Muscle layer of colon (tissue), 2 donors: ENCODE measurements around the gene OR6C74.

Experiments used
- H3K27ac ChIP-seq: one replicate; pipeline ENCODE4 v1.7.0; 2013; ENCODE audit warnings: low read depth, mild to moderate bottlenecking, low read length, moderate library complexity
- H3K27me3 ChIP-seq, 2 donors: one replicate each; pipeline ENCODE4 v1.7.0; 2013; ENCODE audit warnings: low read length in 2 of 2, mild to moderate bottlenecking in 2 of 2; ENCODE audit not compliant: insufficient read depth in 2 of 2, control insufficient read depth in 1 of 2
- H3K36me3 ChIP-seq: one replicate; pipeline ENCODE4 v1.7.0; 2013; ENCODE audit warnings: mild to moderate bottlenecking, low read length; ENCODE audit not compliant: insufficient read depth
- H3K4me1 ChIP-seq: one replicate; pipeline ENCODE4 v1.7.0; 2013; ENCODE audit warnings: mild to moderate bottlenecking, low read length; ENCODE audit not compliant: insufficient read depth
- H3K4me3 ChIP-seq, 2 donors: one replicate each; pipeline ENCODE4 v1.7.0; 2013; ENCODE audit warnings: low read length in 2 of 2, low read depth in 1 of 2, mild to moderate bottlenecking in 1 of 2, moderate library complexity in 1 of 2
- H3K9ac ChIP-seq: one replicate; pipeline ENCODE4 v1.7.0; 2013; ENCODE audit warnings: low read length
- H3K9me3 ChIP-seq: one replicate; pipeline ENCODE4 v1.7.0; 2013; ENCODE audit warnings: mild to moderate bottlenecking, low read length
- donor health status: abdominal sarcoma.
- donor health status: Adenocarcinoma of cecum.

OR6C74 gene

DNA sequence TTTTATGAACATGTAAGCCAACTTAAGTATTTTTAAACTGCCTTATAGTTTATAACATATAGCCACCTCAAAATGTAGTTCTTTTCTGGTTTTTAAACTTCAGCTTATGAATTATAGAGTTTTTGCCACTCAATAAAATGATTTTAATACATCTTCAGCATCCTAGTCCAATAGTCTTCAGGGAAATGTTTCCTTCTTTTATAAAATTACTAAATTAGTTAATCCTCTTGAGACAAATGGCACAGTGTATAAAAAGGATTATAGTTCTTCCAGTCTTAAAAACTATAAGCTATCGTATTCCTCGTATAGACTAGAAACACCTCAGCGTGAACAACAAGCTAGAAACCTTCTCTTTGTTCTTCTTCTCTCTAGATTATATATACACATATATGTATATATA is at the start of gene OR6C74:
Gene OR6C74 (plus strand): TSS at position 301 of the 400 bp plus-strand sequence. CDS start 2,679 bp downstream, outside the sequence.
- H3K36me3 ChIP-seq, result no peaks in the 10 kb centered on the region
- H3K4me3 ChIP-seq, result no peak within 1 kb of the TSS

GRCh38 chr12:55220725-55221124 is 23.7 kb upstream of the OR6C74 start, which contains the start of gene OR10A7:
TSS of gene OR10A7 (plus strand) at chr12:55221025. CDS start at chr12:55221025, 0 bp downstream.
- Histone ChIP-seq H3K4me1 (no peaks in the 10 kb centered on the region), H3K36me3 (no peaks in the 10 kb centered on the region), H3K9me3 (no peaks in the 10 kb centered on the region), H3K9ac (no peak within 1 kb of the TSS), H3K27ac (no peak within 1 kb of the TSS), H3K27me3 (no peaks in the 10 kb centered on the region), H3K4me3 (no peak within 1 kb of the TSS)

More for the DNA sequence above, at the start of gene OR6C74:
- Histone ChIP-seq H3K27me3 (no peaks in the 10 kb centered on the region), H3K9ac (no peak within 1 kb of the TSS), H3K27ac (no peak within 1 kb of the TSS), H3K4me1 (no peaks in the 10 kb centered on the region), H3K9me3 (no peaks in the 10 kb centered on the region)

DNA sequence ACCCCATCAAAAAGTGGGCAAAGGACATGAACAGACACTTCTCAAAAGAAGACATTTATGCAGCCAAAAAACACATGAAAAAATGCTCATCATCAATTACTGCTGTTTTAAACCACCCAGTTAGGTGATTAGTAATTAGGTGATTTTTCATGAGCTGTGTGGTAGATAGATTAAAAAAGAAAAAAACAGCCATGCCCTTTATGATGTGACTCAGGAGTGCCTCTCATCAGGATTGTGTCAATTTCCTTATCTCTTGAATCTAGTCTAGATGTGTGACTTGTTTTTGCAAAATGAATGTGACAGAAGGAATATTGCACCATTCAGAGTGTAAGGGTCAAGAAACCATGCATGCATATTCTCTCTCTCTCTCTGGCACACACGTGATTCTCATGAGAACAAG is 17.9 kb upstream of the OR6C74 start:
- no peak overlapping the region for H3K4me3 ChIP-seq
- no peak overlapping the region for H3K27ac ChIP-seq
- no peaks in the 10 kb centered on the region for H3K4me1 ChIP-seq
- H3K9me3 ChIP-seq, result no peaks in the 10 kb centered on the region
- H3K9ac ChIP-seq, result no peak overlapping the region
- H3K27me3 ChIP-seq, result no peaks in the 10 kb centered on the region
- H3K36me3 ChIP-seq, result no peaks in the 10 kb centered on the region

- Histone ChIP-seq H3K4me3 (no peak overlapping the region), H3K9me3 (no peaks in the 10 kb centered on the region), H3K4me1 (no peaks in the 10 kb centered on the region), H3K36me3 (no peaks in the 10 kb centered on the region), H3K9ac (no peak overlapping the region), H3K27me3 (no peaks in the 10 kb centered on the region), H3K27ac (no peak overlapping the region)
Measured at GRCh38 chr12:55227643-55228042, 16.8 kb upstream of the OR6C74 start.

DNA sequence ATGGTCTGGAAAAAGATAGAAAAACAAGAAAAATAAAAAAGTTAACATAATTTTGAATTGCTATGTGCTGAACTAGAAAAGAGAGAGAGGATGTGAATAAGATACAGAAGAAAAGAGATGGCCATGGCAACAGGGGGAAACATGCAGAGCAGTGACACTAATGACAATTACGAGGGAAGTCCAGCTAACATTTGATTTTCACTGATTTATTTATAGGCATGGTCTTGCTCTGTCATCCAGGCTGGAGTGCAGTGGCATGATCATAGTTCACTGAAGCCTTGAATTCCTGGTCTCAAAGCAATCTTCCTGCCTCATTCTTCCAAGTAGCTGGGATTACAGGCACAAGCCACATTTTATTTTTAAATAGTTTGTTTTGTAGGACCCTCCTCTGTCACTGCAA is 1.8 kb downstream of the OR6C74 start:
- Histone ChIP-seq H3K9me3 (no peaks in the 10 kb centered on the region), H3K36me3 (no peaks in the 10 kb centered on the region), H3K9ac (no peak overlapping the region), H3K27me3 (no peaks in the 10 kb centered on the region), H3K27ac (no peak overlapping the region), H3K4me1 (no peaks in the 10 kb centered on the region), H3K4me3 (no peak overlapping the region)

- no peak overlapping the region for H3K4me3 ChIP-seq
- no peaks in the 10 kb centered on the region for H3K4me1 ChIP-seq
- H3K27ac ChIP-seq, result no peak overlapping the region
- H3K9ac ChIP-seq, result no peak overlapping the region
- H3K36me3 ChIP-seq, result no peaks in the 10 kb centered on the region
- H3K9me3 ChIP-seq, result no peaks in the 10 kb centered on the region
- no peaks in the 10 kb centered on the region for H3K27me3 ChIP-seq
Measured at GRCh38 chr12:55250944-55251343, 6.5 kb downstream of the OR6C74 start.

GRCh38 chr12:55253281-55253680 is 8.9 kb downstream of the OR6C74 start:
- Histone ChIP-seq H3K36me3 (no peaks in the 10 kb centered on the region), H3K9ac (no peak overlapping the region), H3K27ac (no peak overlapping the region), H3K27me3 (no peaks in the 10 kb centered on the region), H3K9me3 (no peaks in the 10 kb centered on the region), H3K4me3 (no peak overlapping the region), H3K4me1 (no peaks in the 10 kb centered on the region)

- Histone ChIP-seq H3K4me3 (no peak overlapping the region), H3K27ac (no peak overlapping the region), H3K9ac (no peak overlapping the region), H3K4me1 (no peaks in the 10 kb centered on the region), H3K9me3 (no peaks in the 10 kb centered on the region), H3K27me3 (no peaks in the 10 kb centered on the region), H3K36me3 (no peaks in the 10 kb centered on the region)
Measured at GRCh38 chr12:55256831-55257230, 12.4 kb downstream of the OR6C74 start.

- Histone ChIP-seq H3K27ac (no peak overlapping the region), H3K4me1 (no peaks in the 10 kb centered on the region), H3K9ac (no peak overlapping the region), H3K36me3 (no peaks in the 10 kb centered on the region), H3K27me3 (no peaks in the 10 kb centered on the region), H3K4me3 (no peak overlapping the region), H3K9me3 (no peaks in the 10 kb centered on the region)
Measured at GRCh38 chr12:55258303-55258702, 13.9 kb downstream of the OR6C74 start.

GRCh38 chr12:55280991-55281390 is 36.6 kb downstream of the OR6C74 start:
- Histone ChIP-seq H3K4me3 (no peak overlapping the region), H3K9ac (no peak overlapping the region), H3K9me3 (no peaks in the 10 kb centered on the region), H3K4me1 (no peaks in the 10 kb centered on the region), H3K36me3 (no peaks in the 10 kb centered on the region), H3K27me3 (no peaks in the 10 kb centered on the region), H3K27ac (no peak overlapping the region)

DNA sequence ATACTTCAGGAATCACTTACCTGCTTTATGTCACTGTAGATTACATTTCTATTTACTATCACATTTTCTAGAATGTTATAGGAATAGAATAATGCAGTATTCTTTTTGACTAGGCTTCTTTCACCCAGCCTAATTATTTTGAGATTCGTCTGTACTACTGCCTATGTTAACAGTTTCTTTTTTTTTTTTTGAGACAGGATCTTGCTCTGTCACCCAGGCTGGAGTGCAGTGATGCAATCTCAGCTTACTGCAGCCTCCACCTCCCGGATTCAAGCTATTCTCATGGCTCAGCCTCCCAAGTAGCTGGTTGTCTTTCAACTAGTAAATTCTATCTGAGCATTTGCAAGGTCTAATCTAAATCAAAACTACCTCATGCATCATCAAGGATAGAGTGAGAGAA is 45.6 kb downstream of the OR6C74 start:
- no peaks in the 10 kb centered on the region for H3K27me3 ChIP-seq
- H3K27ac ChIP-seq, result no peak overlapping the region

More for the DNA sequence above, 45.6 kb downstream of the OR6C74 start:
- H3K9ac ChIP-seq, result no peak overlapping the region
- no peaks in the 10 kb centered on the region for H3K36me3 ChIP-seq
- no peak overlapping the region for H3K4me3 ChIP-seq
- H3K9me3 ChIP-seq, result no peaks in the 10 kb centered on the region
- no peaks in the 10 kb centered on the region for H3K4me1 ChIP-seq
